ENCODE measurements around the gene TMEM92.
"Not testable (repeated sequence)": the region's sequence is repeated elsewhere in the genome, so short reads cannot be mapped to it uniquely, and the experiment has no call there.

TMEM92 gene

DNA sequence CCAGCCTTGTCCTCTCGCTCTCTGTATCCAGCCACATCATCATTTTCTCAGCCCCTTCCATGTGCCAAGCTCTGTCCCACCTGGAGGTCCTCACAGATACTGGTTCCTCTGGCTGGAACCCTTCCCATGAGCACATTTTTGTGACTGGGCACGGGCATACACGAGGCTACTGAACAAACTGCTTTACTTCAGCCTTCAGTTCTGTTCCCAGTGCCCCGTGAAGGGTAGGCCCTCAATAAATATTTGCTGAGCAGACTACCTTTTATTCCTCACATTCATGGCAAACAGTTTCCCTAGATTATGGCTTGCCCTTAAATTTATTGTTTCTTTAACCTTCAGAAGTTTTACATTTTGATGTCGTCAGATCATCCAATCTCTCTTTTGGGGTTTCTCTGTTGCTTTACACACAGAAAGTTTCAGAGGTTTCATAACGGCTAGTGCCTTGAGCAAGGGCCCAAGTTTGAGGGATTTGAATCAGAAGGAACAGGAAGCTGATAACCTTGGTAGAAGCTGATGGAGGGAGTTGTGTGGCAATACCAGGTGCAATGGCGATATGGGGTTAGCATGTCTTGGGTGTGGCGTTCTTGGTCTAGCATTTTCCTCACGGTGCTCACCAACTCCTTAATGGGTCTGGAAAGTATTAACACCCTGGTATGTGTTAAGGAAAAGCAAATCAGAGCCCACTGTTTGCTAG is 27.8 kb downstream of the TMEM92 start:
- DNase-seq: no peak

DNA sequence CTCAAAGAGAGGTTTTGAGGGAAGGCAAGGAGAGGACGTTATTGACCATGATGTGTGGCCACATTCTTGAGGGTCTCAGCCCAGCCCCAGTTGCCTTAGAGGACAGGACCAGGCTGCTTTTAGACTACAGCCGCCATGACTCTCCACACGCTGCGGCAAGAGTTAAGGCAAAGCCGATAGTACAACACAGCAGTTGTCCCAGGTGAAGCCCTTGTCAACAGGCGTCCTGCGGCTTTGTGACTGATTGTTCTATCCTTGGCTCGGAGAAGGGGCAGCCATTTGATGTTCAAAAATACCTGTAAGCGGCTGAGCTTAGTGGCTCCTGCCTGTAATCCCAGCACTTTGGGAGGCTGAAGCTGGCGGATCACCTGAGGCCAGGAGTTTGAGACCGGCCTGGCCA is 28.8 kb downstream of the TMEM92 start:
- DNase-seq: no peak

DNA sequence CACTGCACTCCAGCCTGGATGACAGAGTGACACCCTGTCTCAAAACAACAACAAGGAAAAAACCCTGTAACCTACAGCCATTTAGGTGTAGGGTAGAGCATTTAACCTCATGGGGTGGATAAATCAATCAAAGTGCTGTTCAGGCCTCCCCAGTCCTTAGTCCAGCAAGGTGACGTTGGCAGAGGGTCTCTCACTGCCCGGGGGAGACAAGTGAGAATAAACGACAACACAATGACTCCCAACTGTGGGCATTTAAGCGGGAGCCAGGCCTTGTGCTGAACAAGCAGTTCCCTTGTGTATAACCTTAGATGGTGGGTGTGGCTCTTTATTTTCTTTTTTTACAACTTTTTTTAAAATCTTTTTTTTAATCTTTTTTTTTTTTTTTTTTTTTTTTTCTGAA is 29.3 kb downstream of the TMEM92 start:
- DNase-seq: no peak

DNA sequence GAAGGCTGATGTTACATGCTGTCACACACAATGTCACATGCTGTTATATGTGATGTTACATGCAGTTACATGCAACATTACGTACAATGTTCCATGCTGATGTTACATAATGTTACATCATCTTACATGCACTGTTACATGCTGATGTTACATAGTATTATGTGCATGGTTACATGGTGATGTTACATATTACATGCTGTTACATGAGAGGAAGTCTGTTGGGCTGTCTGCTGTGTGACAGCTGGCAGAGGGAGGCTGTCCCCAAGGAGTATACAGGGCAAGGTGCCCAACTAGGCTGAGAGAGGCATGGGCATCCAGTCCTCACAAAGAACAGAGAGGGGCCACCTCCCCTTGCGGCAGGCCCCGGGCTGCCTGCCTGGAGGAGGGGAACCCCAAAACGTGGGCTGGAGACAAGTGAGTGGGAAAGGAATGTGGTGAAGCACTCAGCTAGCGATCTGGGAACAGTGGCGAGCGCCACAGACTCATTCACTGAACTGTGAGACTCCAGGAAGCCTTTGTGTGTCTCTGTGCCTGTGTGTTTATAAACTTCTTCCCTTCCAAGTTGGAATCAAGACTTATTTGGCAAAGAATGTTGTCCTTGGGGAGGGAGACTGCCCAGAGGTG is 30.6 kb downstream of the TMEM92 start:
- no peak for DNase-seq

DNA sequence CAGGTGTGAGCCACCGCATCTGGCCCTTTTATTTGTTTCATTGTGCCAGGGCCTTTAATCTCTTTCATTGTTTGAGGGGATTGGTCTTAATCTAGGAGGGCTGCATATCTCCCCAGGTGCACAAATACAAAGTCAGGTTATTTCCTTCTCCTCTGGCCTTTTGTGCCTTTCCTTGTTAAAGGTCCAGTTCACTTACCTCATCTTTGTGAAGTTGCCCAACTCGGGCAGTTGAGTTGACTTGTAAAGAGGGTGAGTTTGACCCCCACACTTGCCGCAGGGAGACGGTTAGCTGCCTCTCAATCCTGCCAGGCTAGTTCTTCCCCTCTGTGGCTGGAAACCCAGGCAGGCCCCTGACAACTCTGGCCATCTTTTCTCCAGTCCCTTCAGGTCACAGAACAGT is 33.4 kb downstream of the TMEM92 start:
- DNase-seq: no peak

DNA sequence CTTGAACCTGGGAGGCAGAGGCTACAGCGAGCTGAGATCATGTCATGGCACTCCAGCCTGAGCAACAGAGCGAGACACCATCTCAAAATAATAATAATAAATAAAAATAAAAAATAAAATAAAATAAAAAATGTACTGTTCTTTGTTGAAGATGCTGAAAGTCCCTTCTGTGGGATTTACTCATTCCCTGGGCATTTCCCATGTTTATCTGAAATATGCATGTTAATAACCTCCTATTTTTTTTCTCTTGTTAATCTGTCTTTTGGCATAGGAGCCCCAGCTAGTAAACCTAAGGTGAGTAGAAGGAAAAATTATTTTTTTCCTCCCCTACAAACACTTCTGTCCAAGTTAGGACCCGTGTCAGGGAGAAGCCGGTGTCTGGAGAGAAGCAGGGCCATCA is 34.4 kb downstream of the TMEM92 start:
- DNase-seq: no peak

DNA sequence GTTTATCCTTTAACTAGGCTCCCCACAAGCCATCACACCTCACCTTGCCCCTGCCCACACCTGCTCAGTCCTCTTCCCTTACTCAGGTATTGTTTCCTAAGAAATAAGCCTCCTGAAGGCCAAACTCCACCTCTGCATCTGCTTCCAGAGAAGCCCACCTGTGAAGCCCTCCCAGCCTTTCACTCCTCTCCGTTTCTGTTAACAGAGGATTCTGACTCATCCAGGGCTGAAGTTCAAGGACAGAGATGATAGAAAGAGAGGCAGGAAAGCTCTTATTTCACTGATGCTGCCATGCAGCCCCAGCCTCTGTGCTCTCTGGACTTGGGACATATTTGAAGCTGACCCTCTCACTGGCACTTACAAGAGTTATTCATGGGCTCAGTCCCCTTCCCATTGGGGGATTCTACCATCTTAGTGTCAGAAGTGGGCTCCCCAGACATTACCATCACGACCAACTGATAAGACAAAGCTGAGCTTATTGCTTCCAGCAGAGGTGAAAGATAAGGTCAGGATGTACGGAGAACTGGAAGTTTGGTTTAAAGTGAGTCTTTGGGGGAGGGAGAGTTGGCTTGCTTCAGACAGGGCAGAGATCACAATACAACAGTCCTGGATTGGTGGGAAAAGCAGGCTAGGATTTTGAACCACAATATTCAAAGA is 36.3 kb downstream of the TMEM92 start:
- DNase-seq: no peak

DNA sequence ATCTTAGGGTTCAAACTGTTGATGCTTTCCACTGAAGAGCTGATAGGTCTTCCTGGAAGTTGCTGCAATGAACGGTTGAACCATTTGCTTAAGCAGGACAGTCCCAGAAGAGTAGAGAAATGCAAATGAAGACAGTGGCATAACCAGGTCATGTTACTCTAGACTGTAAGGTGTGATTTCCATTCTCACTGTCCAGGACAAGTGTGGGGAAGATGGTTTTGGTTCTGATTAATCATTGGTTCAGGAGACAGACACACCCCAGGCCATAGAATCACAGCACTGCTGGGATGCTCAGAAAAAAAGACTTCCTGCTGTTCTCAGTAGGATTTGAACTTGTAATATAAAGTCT is 36.8 kb downstream of the TMEM92 start:
- DNase-seq: no peak

DNA sequence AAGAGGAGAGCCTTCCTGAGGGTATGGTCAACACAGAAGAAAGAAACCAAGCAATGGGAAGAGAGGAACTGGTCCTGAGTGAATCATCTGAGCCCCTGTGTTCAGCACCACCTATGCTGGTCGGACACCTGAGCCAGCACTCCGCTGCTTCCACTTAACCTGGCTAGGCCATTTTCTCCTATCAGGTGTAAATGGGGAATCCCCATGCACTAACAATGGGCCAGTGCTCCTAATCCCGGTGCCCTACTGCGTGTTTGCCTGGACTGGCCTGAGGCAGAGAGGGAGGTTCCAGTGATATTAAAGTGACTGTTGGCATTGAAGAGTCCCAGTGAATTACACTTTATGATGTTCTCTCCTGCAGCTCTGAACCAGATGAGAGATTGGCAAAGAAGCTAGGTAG is 37.2 kb downstream of the TMEM92 start:
- no peak for DNase-seq

DNA sequence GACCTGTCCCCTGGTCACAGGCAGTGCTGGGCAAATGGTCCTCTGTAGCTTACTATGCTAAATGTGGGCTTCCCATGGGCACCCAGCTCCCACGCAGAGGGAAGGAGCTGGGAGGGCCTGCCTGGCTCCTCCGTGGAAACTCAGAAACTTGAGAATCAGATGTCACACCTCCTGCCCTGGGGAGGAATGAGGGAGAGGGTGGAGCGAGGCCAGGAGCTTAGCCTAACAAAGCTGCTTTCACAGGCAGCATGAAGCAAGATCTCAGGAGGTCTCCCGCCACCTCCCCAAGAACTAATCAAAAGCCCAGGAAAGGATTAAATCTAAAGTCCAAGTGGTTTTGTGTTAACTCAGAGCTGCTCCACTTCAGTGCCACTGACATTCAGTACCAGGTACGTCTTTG is 38.0 kb downstream of the TMEM92 start:
- DNase-seq: no peak

DNA sequence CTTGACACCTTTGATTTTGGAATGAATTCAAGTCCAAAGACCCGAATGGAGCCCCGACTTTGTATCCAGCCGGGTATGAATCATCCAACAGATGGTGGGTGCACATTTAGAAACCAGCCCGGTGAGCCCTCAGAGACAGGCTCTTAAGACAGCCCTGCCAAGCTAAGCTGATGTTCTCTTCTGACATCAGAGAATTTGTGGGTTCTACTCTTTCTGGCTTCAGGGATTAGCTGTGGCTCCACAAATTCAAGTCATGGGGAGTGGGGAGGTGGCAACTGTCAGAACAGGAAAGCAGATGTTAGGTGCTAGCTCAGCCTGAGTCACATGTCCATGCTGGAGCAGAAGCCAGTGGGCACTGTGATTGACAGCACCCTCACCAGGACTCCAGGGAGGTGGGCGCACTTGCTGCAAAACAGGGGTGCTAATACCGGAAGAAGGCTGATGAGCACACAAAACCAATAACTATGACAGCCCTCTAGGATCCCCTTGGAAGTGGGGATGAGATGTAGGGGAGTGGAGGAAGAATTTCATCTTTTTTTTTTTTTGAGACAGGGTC is 40.3 kb downstream of the TMEM92 start:
- DNase-seq: no peak

DNA sequence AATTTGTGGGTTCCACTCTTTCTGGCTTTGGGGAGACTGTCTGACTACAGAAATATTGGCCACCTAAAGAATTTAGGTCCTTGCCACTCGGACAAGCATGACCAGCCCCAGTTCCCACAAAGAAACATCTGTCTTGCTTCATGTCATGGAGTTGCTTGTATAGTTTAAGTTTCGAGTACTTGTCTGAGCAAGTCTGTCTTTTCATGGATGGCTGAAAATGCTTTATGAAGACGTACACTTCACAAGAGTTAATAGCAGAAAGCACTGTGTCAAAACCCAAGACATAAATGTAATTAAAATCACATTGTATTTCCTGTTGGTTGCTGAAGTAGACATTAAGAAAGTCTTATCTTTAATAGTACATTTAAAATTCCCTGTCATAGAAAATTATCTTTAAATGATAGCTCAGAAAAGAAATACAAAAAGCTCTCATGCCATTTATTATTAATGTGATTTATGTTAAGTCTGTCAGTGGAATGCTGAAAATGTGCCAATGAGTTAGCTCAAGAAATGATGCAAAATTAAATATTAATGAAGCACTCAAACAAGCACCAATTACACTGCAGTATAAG is 41.8 kb downstream of the TMEM92 start:
- no peak for DNase-seq

DNA sequence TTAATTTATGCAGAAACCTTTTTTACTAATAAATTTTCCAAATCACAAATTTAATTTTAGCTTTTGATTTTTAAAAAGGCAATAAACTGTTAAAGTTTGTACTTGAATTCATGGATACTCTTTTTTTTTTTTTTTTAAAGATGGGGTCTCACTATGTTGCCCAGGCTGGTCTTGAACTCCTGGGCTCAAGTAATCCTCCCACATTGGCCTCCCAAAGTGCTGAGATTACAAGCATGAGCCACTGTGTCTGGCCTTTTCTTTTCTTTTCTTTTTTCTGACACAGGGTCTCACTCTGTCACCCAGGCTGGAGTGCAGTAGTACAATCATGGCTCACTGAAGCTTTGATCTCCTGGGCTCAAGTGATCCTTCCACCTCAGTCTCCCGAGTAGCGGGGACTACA is 42.4 kb downstream of the TMEM92 start:
- not testable (repeated sequence) for DNase-seq

DNA sequence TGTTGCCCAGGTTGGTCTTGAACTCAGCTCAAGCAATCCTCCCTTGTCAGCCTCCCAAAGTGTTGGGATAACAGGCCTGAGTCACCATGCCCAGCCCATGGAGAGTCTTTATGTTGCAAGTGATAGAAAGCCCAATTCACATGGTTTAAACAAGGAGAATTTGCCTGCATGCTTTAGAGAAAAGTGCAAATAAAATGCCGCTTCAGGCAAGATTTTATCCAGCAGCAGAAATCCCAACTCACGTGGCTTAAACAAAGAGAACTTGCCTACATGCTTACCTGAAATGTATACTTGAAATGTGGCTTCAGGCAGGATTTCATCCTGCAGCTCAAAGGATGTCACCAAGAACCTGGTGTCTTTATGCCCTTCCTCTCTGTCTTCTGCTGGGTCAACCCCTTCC is 42.9 kb downstream of the TMEM92 start:
- no peak for DNase-seq

DNA sequence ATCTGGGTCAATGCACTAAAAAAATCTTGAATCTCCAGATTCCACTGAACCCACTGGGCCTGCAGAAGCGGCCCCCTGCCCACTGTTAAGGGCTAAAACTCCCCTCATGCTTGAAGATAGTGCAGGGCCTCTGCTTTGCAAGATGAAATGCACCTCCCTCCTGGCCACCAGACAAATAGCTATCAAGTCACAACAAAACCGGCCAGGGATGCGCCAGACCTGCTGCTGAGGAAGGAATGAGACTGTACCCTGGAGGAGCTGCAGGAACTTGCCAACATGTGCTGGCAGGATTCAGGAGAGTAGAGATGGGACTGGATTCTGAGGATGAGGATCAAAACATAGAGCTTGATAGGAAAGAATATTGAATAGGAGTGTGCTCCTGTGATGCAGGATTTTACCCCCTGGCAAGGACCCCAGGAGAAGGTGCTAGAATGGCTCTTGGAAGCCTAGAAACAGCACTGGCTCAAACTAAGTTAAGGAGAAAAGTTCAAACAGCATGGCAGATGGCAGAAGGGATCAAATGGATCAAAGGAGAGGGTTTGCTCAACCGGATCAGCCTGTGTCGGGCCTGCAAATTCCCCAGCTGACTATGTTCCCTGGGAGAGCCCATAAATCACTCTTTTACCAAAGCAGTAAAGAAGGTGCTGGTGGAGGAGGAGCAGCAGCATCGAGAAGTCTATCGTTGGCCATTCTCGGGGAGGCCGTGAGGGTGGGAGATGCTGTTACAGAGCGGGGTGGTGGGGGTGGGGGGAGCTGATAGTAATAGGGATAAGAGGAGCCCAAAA is 44.4 kb downstream of the TMEM92 start:
- DNase-seq: no peak

DNA sequence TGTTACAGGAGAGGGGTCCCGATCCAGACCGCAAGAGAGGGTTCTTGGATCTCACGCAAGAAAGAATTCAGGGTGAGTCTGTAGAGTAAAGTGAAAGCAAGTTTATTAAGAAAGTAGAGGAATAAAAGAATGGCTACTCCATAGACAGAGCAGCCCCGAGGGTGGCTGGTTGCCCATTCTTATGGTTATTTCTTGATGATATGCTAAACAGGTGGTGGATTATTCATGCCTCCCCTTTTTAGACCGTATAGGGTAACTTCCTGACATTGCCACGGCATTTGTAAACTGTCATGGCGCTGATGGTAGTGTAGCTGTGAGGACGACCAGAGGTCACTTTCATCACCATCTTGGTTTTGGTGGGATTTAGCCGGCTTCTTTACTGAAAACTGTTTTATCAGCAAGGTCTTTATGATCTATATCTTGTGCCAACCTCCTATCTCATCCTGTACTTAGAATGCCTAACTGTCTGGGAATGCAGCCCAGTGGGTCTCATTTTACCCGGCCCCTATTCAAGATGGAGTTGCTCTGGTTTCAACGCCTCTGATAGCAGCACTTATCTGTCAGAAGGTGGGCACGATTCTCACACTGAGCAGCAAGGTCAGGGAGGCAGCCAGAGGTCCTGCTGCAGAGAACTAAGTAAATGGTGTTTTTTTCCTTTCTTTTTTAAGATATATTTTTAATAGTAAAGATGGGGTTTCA is 45.2 kb downstream of the TMEM92 start:
- DNase-seq: no peak

DNA sequence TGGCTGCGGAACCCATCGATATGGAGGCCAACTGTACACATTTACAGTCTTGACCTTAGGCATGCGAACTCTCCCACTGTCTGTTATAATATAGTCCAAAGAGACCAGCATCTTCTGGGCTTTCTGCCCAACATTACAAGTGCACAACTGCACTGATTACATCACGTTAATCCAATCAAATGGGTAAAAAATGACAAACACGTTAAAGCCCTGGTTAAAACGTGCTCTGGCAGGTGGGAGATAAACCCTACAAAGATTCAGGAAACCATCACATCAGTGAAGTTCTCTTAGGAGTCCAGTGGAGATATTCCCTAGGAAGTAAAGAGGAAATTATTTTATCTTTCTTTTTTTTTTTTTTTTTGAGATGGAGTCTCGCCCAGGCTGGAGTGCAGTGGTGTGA is 48.0 kb downstream of the TMEM92 start:
- no peak for DNase-seq

DNA sequence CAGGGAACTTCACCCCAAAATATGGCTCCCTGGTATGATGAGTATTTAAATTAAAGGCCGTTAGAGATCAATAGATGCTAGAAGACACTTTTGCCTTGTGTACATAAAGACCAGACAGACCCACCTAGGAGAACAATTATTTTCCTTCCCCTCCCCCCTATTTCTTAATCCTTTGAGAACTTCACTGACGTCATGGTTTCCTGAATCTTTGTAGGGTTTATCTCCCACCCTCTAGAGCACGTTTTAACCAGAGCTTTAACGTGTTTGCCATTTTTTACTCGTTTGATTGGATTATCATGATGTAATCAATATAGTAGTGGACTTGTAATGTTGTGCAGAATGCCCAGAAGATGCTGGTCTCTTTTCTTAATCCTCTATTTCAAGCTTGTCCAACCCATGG is 48.8 kb downstream of the TMEM92 start:
- DNase-seq: no peak

DNA sequence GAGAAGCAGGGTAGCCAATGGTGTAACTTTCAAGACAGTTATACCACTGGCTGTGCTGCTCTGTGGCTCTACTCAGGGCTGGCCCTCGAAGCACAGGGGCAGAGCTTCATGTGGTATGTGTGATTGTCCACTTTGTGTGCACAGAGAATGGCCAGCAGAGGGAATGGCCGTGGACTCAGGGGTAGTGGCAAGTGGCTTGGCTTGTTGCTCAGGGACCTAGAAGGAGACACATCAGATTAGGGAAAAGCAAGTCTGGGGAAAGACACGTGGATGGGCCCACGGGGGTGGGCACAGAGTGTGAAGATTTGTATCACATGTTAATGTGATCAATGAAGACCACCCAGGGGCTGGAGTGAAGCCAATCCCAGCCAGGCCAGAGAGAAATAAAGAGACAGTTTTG is 51.6 kb downstream of the TMEM92 start:
- DNase-seq: no peak

DNA sequence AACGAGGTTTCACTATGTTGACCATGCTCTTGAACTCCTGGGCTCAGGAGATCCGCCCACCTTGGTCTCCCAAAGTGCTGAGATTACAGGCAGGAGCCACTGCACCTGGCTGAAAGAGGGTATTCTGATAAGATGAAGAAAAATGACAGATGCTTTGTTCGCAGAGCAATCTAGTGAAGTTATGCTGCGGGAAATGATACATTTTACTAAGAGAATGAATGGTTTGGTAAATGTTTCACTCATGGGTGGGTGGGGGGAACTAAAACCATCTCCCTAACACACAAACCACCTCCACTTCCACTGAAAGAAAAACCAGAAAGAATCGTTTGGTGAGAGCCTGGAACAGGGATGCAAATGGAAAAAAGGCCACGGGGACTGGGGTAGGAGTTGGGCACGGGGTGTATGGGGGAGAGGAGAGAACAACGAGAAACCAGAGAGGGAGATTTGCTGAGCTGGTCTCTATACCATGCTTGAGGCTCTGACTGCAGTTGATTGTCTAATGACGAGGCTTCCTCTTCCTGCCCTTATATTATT is 52.6 kb downstream of the TMEM92 start:
- DNase-seq: no peak

DNA sequence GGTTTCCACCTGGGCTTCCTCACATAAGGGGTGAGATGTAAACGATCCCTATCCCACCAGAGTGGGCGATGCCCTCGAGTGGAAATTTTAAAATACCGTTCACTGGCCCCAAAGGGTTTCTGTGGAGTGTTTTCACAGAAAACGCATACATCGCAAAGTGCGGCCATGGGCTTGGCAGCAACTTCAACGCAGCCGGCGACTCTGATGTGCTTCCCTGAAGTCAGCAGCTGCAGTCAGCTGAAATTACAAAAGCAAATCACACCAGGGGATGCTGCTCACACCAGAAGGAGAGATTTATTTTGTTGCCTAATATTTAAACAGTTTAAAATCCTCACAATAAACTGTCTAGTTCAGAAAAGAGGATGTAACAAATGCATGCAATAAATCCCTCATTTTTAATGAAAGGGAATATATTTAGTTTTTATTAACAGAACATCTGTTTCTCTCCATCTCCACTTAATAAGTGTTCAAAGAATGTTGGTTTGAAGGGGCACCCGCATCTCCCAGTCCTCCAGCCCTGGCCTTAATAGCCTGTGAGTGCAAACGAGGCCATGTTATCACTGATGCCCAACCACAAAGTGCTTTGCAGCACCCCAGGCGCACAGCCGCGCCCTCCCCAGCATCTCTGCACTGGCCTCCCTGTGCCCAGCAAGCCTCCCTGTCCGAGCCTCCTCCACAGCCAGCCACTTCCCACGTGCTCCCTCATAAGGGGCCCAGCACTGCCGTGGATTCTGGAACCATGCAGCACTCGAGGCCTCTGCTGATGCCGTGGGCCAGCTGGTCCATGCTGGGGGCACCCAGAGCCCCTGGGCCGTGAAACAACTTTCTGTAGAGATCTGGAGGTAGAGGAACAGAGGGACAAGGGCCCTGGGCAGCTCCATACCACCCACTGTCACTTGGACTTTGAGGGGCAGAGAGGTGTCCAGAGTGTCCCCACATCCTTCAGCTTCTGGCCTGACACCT is 54.4 kb downstream of the TMEM92 start:
- no peak for DNase-seq
